ENCODE results near the gene LIPJ.

The LIPJ gene

DNA sequence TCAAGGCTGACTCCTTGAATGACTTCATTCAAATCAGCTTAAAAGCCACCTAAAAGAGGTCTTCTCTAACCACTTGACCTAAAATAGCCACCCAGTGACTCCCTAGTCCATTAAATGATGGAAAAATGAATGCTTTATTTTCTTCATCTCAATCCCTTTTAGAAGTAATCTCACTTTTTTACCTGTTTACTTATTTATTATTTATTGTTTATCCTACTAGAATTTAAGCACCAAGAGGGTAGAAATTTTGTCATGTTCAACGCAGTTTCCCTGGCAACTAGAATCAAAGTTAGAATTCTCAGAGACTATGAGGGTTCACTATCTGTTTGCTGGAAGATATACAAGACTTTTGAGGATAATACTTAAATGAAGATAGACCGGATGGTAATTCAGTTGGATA lies at the start of gene LIPJ:
LIPJ (plus strand) TSS at position 301 of the 400 bp plus-strand sequence. CDS start 3,926 bp downstream, outside the sequence.
- no peak for DNase-seq (ENCODE audit: low spot score)

DNA sequence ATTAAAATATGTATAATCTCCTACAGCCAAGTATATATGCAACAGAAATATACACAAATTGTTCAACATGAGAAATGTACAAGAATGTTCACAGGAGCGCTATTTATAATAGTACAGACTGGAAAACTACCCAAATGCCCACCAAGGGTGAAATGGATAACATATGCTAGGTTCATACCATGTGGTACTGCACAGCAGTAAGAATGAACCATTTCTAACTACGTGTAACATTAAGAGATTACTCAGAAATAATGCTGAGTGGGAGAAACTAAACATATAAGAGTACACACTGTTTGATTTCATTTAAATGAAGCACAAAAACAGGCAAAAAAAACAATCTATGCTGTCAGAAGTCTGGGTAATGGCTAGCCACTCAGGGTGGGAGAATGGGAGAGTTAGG lies 49.2 kb upstream of the LIPJ start:
- no peak for DNase-seq (ENCODE audit: low spot score)

- no peak for DNase-seq (ENCODE audit: low spot score)
These were observed 48.5 kb upstream of the LIPJ start for GRCh38 chr10:88538048-88538447.

DNA sequence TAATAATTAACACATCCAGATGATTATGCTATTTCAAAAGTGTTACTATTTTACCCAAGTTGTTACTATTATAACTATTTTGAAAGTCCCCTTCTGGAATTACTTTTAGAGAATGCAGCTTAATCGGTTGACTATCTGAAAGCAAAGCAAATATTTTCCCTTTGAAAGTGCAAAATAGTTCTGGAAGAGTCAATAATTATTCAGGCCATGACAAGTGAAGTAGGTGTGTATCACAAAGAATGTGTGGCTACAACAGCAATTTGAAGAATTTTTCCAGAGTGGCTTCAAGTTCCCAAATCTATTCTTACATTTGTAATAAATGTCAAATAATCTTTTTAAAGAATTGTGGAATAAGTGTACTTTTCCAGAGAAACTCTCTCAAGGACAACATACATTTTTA lies 46.2 kb upstream of the LIPJ start:
- DNase-seq (ENCODE audit: low spot score) = no peak

GRCh38 chr10:88541116-88541626 lies 45.4 kb upstream of the LIPJ start:
- DNase-seq (ENCODE audit: low spot score) = no peak

GRCh38 chr10:88542522-88542921 lies 44.0 kb upstream of the LIPJ start:
- DNase-seq (ENCODE audit: low spot score) = no peak

- DNase-seq (ENCODE audit: low spot score) = no peak
These were observed 42.3 kb upstream of the LIPJ start for GRCh38 chr10:88544140-88544870.

- DNase-seq (ENCODE audit: low spot score) = no peak
These were observed 41.2 kb upstream of the LIPJ start for GRCh38 chr10:88545359-88545758.

- no peak for DNase-seq (ENCODE audit: low spot score)
These were observed 40.1 kb upstream of the LIPJ start for GRCh38 chr10:88546497-88546896.

DNA sequence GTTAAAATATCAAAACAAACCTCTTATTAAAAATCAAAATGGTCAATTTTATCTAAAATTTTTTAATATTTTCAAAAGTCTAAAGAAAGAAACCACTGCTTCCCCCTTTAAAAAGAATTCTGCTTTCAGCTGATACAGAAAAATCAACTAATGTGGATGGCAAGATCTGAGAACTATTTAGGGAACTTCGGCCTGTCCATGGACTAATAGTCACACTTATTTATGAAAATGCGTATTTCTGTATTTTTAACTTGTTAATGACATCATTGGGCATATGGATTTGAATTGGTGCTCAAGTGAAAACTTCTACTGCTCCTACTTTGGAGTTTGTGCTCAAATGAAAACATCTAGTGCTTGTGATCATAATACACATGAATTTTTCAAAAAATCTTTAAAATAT lies 35.3 kb upstream of the LIPJ start:
- no peak for DNase-seq (ENCODE audit: low spot score)

GRCh38 chr10:88553116-88553752 lies 33.3 kb upstream of the LIPJ start:
- peak; percentile 20 for DNase-seq (ENCODE audit: low spot score)

DNA sequence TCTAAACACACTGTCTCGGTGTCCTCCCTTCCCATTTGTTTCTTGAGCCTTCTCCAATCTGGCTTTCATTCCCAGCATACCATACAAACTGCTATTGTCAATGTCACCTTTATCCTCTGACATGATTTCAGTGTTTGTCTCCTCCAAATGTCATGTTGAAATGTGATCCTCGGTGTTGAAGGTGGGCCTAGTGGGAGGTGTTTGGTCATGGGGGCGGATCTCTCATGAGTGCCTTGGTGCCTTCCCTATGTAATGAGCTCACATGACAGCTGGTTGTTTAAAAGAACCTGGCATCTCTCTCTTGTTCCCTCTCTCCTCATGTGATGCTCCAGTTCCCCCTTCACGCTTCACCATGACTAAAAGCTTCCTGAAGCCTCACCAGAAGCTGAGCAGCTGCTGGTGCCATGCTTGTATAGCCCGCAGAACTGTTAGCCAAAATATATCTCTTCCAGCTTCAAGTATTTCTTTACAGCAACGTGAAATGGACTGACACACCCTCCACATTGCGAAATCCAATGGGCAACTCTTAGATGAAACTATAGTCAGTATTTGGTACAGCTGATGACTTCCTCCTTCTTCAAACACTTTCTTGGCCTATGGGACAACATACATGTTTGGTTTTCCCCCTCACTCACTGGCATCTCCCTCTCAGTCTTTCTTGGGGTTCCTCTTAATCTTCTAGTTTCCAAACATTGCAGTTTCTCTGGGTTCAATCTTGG lies 31.2 kb upstream of the LIPJ start:
- no peak for DNase-seq (ENCODE audit: low spot score)

- DNase-seq (ENCODE audit: low spot score) = no peak
These were observed 29.3 kb upstream of the LIPJ start for GRCh38 chr10:88557256-88557655.

DNA sequence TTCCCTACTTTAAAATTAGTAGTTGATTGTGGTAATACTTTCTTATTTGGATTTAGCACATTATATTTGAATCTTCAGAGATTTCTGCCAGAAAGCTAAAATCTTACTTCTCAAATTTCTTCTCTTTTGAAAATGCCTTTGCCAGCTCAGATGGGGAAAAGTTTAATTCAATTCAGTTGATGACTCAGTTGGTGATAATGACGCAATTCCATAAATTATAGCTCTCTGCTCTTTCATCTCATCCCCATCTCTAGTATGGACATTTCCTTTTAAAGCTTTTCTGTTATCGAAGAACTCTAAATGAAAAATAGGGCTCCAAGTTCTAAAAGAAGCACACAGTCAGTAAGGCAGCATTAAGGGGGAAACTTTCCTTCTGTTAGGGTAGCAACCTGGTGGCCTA lies 28.9 kb upstream of the LIPJ start:
- DNase-seq (ENCODE audit: low spot score) = peak; percentile 27

DNA sequence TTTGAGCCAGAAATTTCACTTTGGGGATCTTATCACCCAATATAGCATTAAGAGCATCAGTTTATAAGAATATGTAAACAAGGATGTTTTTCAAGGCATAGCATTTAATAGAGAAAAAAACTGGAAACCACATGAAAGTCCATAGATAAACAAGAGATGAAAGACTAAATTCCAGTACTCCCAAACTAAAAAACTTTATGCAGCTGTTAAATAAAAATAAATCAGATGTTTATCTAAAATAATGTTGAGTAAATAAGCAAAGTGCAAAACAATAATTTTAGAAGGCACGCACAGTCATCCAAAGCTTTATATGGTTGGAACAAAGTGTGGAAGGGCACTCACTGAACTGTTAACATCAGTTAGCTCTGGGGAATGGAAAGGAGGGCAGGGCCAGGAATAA lies 24.4 kb upstream of the LIPJ start:
- DNase-seq (ENCODE audit: low spot score) = no peak

GRCh38 chr10:88565072-88565471 lies 21.5 kb upstream of the LIPJ start:
- DNase-seq (ENCODE audit: low spot score) = peak; percentile 28

GRCh38 chr10:88582411-88582805 lies 4.2 kb upstream of the LIPJ start:
- no peak for DNase-seq (ENCODE audit: low spot score)

GRCh38 chr10:88582806-88583583 lies 3.6 kb upstream of the LIPJ start, which contains the start of gene RNLS:
Gene RNLS, minus strand, starts transcription at chr10:88583318.
- DNase-seq (ENCODE audit: low spot score) = no peak

DNA sequence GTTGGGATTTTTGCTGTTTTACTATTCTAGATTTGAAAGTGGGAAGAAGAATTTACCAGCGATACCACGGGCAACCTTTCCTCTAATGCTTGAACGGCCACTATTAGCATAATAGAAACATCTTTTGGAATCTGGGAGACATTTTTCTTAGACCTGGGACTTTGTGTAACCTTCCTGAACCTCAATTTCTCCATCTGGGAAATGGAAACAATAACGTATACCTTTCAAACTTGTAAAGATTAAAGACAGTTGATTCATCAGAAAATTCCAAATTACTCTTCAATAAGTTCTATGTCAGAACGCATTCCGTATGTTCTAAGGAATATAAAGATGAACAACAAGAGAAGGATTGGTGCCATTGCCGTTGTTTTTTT lies 3.0 kb upstream of the LIPJ start:
- DNase-seq (ENCODE audit: low spot score) = no peak

DNA sequence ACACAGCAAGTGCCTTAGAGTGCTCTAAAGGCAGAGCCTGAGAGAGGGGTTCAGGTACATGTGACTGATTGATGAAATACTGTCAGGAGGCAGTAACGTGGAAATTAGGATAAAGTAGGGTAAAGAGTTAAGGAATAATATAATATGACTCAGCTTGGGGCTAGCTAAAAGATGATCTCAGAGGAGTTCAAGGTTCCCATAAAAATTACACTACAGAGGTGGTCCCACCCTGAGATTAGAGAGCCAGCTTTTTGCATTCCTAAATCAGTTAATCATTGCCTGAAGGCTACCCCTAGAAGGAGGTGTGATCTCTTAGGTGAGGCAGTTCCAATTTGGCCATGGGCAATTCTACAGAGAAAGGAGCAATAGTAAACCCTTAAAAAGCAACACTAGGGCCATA lies 5.8 kb downstream of the LIPJ start:
- DNase-seq (ENCODE audit: low spot score) = no peak

GRCh38 chr10:88592906-88593305 lies 6.3 kb downstream of the LIPJ start:
- DNase-seq (ENCODE audit: low spot score) = no peak

- no peak for DNase-seq (ENCODE audit: low spot score)
These were observed 7.9 kb downstream of the LIPJ start for GRCh38 chr10:88594482-88594881.
